Measurements from ENCODE around the gene FDPS.

GRCh38 chr1:155284476-155284875 is 24.2 kb upstream of the FDPS start:
- no peak for TF ChIP-seq CTCF (IDR thresholded peaks at IDR 0.05; ENCODE audit: low read depth, low read length, poor library complexity, severe bottlenecking)
- no peak for TF ChIP-seq EZH2phosphoT487 (IDR thresholded peaks at IDR 0.05; ENCODE audit: borderline replicate concordance, low read length)
